ENCODE measurements around the gene ODAD4. TPM values are rescaled to one million over a fixed set of nuclear protein-coding genes. Genes with fewer than 3 reads are reported as not detected.
A peak's percentile ranks its signal among the peaks of the same experiment; 100 is the strongest.
"Not testable (repeated sequence)": the region's sequence is repeated elsewhere in the genome, so short reads cannot be mapped to it uniquely, and the experiment has no call there.

The ODAD4 gene
- total RNA-seq, 1 donor from 2014 or later, result 0.89 TPM

- no peak for DNase-seq
Measured at GRCh38 chr17:42002792-42003301, 72.4 kb downstream of the ODAD4 start.

- peak; percentile 12 for DNase-seq
Measured at GRCh38 chr17:42005166-42005565, 74.7 kb downstream of the ODAD4 start.

- no peak for DNase-seq
Measured at GRCh38 chr17:42009170-42009569, 78.8 kb downstream of the ODAD4 start.

- DNase-seq, result not testable (repeated sequence)
Measured at GRCh38 chr17:42010266-42010680, 79.9 kb downstream of the ODAD4 start.

- DNase-seq, result no peak
Measured at GRCh38 chr17:42010898-42011516, 80.6 kb downstream of the ODAD4 start.

- DNase-seq, result not testable (repeated sequence)
Measured at GRCh38 chr17:42012363-42012762, 81.9 kb downstream of the ODAD4 start.

- DNase-seq, result not testable (repeated sequence)
Measured at GRCh38 chr17:42013740-42014139, 83.3 kb downstream of the ODAD4 start.

Other genes starting within 250 kb of the ODAD4 start
- gene EIF1, start 241.7 kb upstream of the ODAD4 start, total RNA-seq, result 136 TPM
- not detected for gene GAST, start 218.3 kb upstream of the ODAD4 start, total RNA-seq
- gene HAP1, start 196.0 kb upstream of the ODAD4 start, total RNA-seq, result 0.49 TPM
- gene JUP, start 143.9 kb upstream of the ODAD4 start, total RNA-seq, result 163 TPM
- 27.9 TPM for gene P3H4, start 118.7 kb upstream of the ODAD4 start, total RNA-seq
- gene FKBP10, start 117.6 kb upstream of the ODAD4 start, total RNA-seq, result 97.2 TPM
- gene NT5C3B, start 94.4 kb upstream of the ODAD4 start, total RNA-seq, result 43.6 TPM
- gene KLHL10, start 92.8 kb upstream of the ODAD4 start, total RNA-seq, result 0.20 TPM
- 25.8 TPM for gene KLHL11, start 65.2 kb upstream of the ODAD4 start, total RNA-seq
- 106 TPM for gene ACLY, start 11.7 kb upstream of the ODAD4 start, total RNA-seq
- gene CNP, start 36.2 kb downstream of the ODAD4 start, total RNA-seq, result 34.0 TPM
- gene DNAJC7, start 86.8 kb downstream of the ODAD4 start, total RNA-seq, result 74.8 TPM
- gene NKIRAS2, start 89.5 kb downstream of the ODAD4 start, total RNA-seq, result 21.5 TPM
- gene C17orf113, start 120.0 kb downstream of the ODAD4 start, total RNA-seq, result 1.8 TPM
- 1.3 TPM for gene ZNF385C, start 167.9 kb downstream of the ODAD4 start, total RNA-seq
- 5.4 TPM for gene DHX58, start 182.1 kb downstream of the ODAD4 start, total RNA-seq
- 19.2 TPM for gene KAT2A, start 190.8 kb downstream of the ODAD4 start, total RNA-seq
- gene HSPB9, start 192.2 kb downstream of the ODAD4 start, total RNA-seq, result not detected
- 38.8 TPM for gene RAB5C, start 224.4 kb downstream of the ODAD4 start, total RNA-seq

All from skin of body (tissue), 2 donors.